HFFc6 (cell line): ENCODE data around the gene CD55. TPM values are rescaled to one million over a fixed set of nuclear protein-coding genes. Genes with fewer than 3 reads are reported as not detected.

Source experiments
- DNase-seq: peaks from one replicate; pipeline ENCODE4 v3.0.0-alpha.2; 2018
- H3K27ac Mint-ChIP-seq: 2 replicates; pipeline ENCODE4 v1.8.0; 2020; ENCODE audit warnings: mild to moderate bottlenecking, mixed read lengths
- H3K27me3 Mint-ChIP-seq: 2 replicates; pipeline ENCODE4 v1.8.0; 2021; ENCODE audit warnings: mild to moderate bottlenecking, moderate library complexity, mixed read lengths; ENCODE audit not compliant: insufficient read depth
- H3K36me3 Mint-ChIP-seq: 2 replicates; pipeline ENCODE4 v1.8.0; 2021; ENCODE audit warnings: low read depth, mixed read lengths
- H3K4me1 Mint-ChIP-seq: 2 replicates; pipeline ENCODE4 v1.8.0; 2020; ENCODE audit warnings: low read depth, mixed read lengths
- H3K4me3 Mint-ChIP-seq: 2 replicates; pipeline ENCODE4 v1.8.0; 2020; ENCODE audit warnings: mild to moderate bottlenecking, moderate library complexity, mixed read lengths
- H3K9me3 Mint-ChIP-seq: 2 replicates; pipeline ENCODE4 v1.8.0; 2020; ENCODE audit warnings: mild to moderate bottlenecking, mixed read lengths
- CTCF ChIP-seq: fragments of 200-600 bp; sonication (generic); IDR thresholded peaks from 2 replicates; pipeline ENCODE4 v1.5.0; 2021; ENCODE audit warnings: antibody characterized with exemption, mild to moderate bottlenecking
- total RNA-seq, 6 experiments: library from RNA; stranded (reverse); fragmentation: NEBNext Ultra II Directional; extraction: Animal tissue kit (Norgen Biotek cat#: 25700); gene quantifications; 2 replicates in 1 of 6; 3 replicates in 5 of 6; pipeline ENCODE4 v1.2.3, GENCODE V29; 2021

Gene CD55
- total RNA-seq, 6 experiments from 2014 or later: 13.7 to 26.1 (median 18.8) TPM

- H3K27me3 Mint-ChIP-seq: no peaks in the 10 kb centered on the region
- TF ChIP-seq CTCF: no peak
- H3K27ac Mint-ChIP-seq: no peak overlapping the region
- H3K4me1 Mint-ChIP-seq: peaks cover 19% of the 10 kb centered on the region
- peaks cover 6% of the 10 kb centered on the region; the same call in 1 of the 2 replicates for H3K36me3 Mint-ChIP-seq
- no peak overlapping the region for H3K4me3 Mint-ChIP-seq
- DNase-seq: no peak
- no peaks in the 10 kb centered on the region for H3K9me3 Mint-ChIP-seq
Observed at GRCh38 chr1:207355513-207356295, 34.2 kb downstream of the CD55 start.

GRCh38 chr1:207361029-207361428 is 39.6 kb downstream of the CD55 start:
- Mint-ChIP-seq H3K4me3 (no peak overlapping the region), H3K36me3 (no peaks in the 10 kb centered on the region), H3K4me1 (no peaks in the 10 kb centered on the region), H3K27ac (no peak overlapping the region), H3K27me3 (no peaks in the 10 kb centered on the region), H3K9me3 (no peaks in the 10 kb centered on the region)
- no peak for DNase-seq
- no peak for TF ChIP-seq CTCF

DNA sequence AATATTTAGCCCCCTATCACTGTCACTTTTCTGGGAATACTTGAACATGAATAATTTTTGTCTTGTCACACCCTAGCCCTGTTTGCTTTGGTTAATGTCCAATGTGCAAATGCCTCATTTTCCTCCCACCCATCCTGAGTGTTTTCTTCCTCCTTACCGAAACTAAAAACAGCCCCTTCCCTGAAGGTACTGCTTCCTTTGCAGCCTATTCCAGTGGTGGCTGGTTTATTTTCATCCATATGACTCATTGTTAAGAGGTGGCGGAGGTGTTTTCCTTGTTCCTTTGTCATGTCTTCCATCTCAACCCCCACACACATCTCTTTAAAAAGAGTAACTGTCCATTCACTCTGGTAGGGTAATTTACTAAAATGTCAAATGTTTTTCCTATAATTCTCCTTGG is 40.4 kb downstream of the CD55 start:
- no peak overlapping the region for H3K4me3 Mint-ChIP-seq
- no peaks in the 10 kb centered on the region for H3K4me1 Mint-ChIP-seq
- no peaks in the 10 kb centered on the region for H3K9me3 Mint-ChIP-seq
- DNase-seq: no peak
- no peaks in the 10 kb centered on the region for H3K36me3 Mint-ChIP-seq
- no peak overlapping the region for H3K27ac Mint-ChIP-seq
- TF ChIP-seq CTCF: no peak
- H3K27me3 Mint-ChIP-seq: no peaks in the 10 kb centered on the region

- peak; percentile 9 for DNase-seq
- Mint-ChIP-seq H3K27ac (no peak overlapping the region), H3K9me3 (no peaks in the 10 kb centered on the region), H3K4me1 (no peaks in the 10 kb centered on the region), H3K4me3 (no peak overlapping the region), H3K27me3 (no peaks in the 10 kb centered on the region), H3K36me3 (no peaks in the 10 kb centered on the region)
- no peak for TF ChIP-seq CTCF
Observed at GRCh38 chr1:207362962-207363860, 41.7 kb downstream of the CD55 start.

DNA sequence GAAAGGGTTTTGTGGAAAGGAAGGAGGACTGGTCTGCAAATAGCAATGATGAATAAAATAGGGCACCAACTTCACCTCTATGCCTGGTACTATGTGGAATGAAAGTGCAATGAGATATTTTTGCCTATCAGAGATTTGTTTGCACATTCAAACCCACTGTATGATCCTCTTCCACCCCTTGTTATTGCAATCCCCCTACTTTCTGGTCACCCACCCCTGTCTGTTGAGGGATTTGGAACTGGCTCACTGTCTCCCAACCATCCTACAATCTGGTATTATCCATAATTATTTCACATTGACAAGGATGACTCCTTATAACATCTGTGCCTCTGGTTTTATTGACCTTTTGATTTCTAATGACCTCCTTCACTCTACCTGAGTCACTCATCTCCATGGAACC is 42.4 kb downstream of the CD55 start:
- Mint-ChIP-seq H3K27ac (no peak overlapping the region), H3K36me3 (no peaks in the 10 kb centered on the region), H3K9me3 (no peaks in the 10 kb centered on the region), H3K4me1 (no peaks in the 10 kb centered on the region), H3K4me3 (no peak overlapping the region), H3K27me3 (no peaks in the 10 kb centered on the region)
- no peak for TF ChIP-seq CTCF
- no peak for DNase-seq
